WTC11 (cell line): ENCODE measurements around the gene STAC2. TPM values are rescaled to one million over a fixed set of nuclear protein-coding genes. Genes with fewer than 3 reads are reported as not detected.
A peak's percentile ranks its signal among the peaks of the same experiment; 100 is the strongest.

Experiments used
- ATF1 ChIP-seq: sonication (generic); formaldehyde crosslinking; IDR thresholded peaks from 2 replicates; pipeline ENCODE4 v1.8.1; 2023; ENCODE audit warnings: mild to moderate bottlenecking, moderate library complexity, missing genetic modification reagents
- ATF3 ChIP-seq: sonication (generic); formaldehyde crosslinking; conservative IDR thresholded peaks from 2 replicates; pipeline ENCODE4 v1.8.1; 2022; ENCODE audit warnings: mild to moderate bottlenecking, missing genetic modification reagents
- CDX4 ChIP-seq: fragments of 250-450 bp; sonication (Bioruptor Pico); IDR thresholded peaks from 2 replicates; pipeline ENCODE4 v1.9.0; 2021; ENCODE audit warnings: moderate library complexity, mild to moderate bottlenecking, inconsistent platforms, borderline replicate concordance
- CREB1 ChIP-seq: sonication (generic); formaldehyde crosslinking; IDR thresholded peaks from 2 replicates; pipeline ENCODE4 v1.8.0; 2023; ENCODE audit warnings: mild to moderate bottlenecking, missing genetic modification reagents
- CREM ChIP-seq: sonication (generic); formaldehyde crosslinking; IDR thresholded peaks from 2 replicates; pipeline ENCODE4 v1.8.1; 2022; ENCODE audit warnings: mild to moderate bottlenecking, missing genetic modification reagents, moderate library complexity
- ETV6 ChIP-seq: sonication (generic); formaldehyde crosslinking; IDR thresholded peaks from 2 replicates; pipeline ENCODE4 v1.8.1; 2022; ENCODE audit warnings: mild to moderate bottlenecking, missing genetic modification reagents
- FOXK1 ChIP-seq: sonication (generic); formaldehyde crosslinking; IDR thresholded peaks from 2 replicates; pipeline ENCODE4 v1.8.0; 2022; ENCODE audit warnings: mild to moderate bottlenecking, moderate library complexity, missing genetic modification reagents
- FOXP4 ChIP-seq: sonication (generic); formaldehyde crosslinking; IDR thresholded peaks from 2 replicates; pipeline ENCODE4 v1.8.0; 2022; ENCODE audit warnings: mild to moderate bottlenecking, missing genetic modification reagents
- GABPB1 ChIP-seq: sonication (generic); formaldehyde crosslinking; IDR thresholded peaks from 2 replicates; pipeline ENCODE4 v1.8.1; 2023; ENCODE audit warnings: mild to moderate bottlenecking, missing genetic modification reagents
- GTF2I ChIP-seq: fragments of 250-450 bp; sonication (Bioruptor Pico); conservative IDR thresholded peaks from 2 replicates; pipeline ENCODE4 v1.4.0; 2021; ENCODE audit warnings: mild to moderate bottlenecking
- HMGXB4 ChIP-seq: sonication (generic); formaldehyde crosslinking; IDR thresholded peaks from 2 replicates; pipeline ENCODE4 v1.8.1; 2023; ENCODE audit warnings: mild to moderate bottlenecking, moderate library complexity, missing genetic modification reagents
- IRF2 ChIP-seq: sonication (generic); formaldehyde crosslinking; IDR thresholded peaks from 2 replicates; pipeline ENCODE4 v1.8.0; 2022; ENCODE audit warnings: low read depth, missing genetic modification reagents, borderline replicate concordance
- MAX ChIP-seq: sonication (generic); formaldehyde crosslinking; IDR thresholded peaks from 2 replicates; pipeline ENCODE4 v1.8.0; 2022; ENCODE audit warnings: mild to moderate bottlenecking, missing genetic modification reagents
- MYBL2 ChIP-seq: sonication (generic); formaldehyde crosslinking; IDR thresholded peaks from 2 replicates; pipeline ENCODE4 v1.8.1; 2023; ENCODE audit warnings: mild to moderate bottlenecking, moderate library complexity, missing genetic modification reagents
- NFYB ChIP-seq: sonication (generic); formaldehyde crosslinking; conservative IDR thresholded peaks from 2 replicates; pipeline ENCODE4 v1.8.0; 2022; ENCODE audit warnings: low read depth, missing genetic modification reagents
- OVOL2 ChIP-seq: fragments of 250-450 bp; sonication (Bioruptor Pico); IDR thresholded peaks from 2 replicates; pipeline ENCODE4 v1.9.0; 2021; ENCODE audit warnings: mild to moderate bottlenecking, borderline replicate concordance
- RELA ChIP-seq: sonication (generic); formaldehyde crosslinking; IDR thresholded peaks from 2 replicates; pipeline ENCODE4 v1.8.1; 2022; ENCODE audit warnings: missing genetic modification reagents, mild to moderate bottlenecking, borderline replicate concordance
- RORB ChIP-seq: fragments of 250-450 bp; sonication (Bioruptor Pico); IDR thresholded peaks from 2 replicates; pipeline ENCODE4 v1.9.0; 2021; ENCODE audit warnings: mild to moderate bottlenecking
- SMAD4 ChIP-seq: sonication (generic); formaldehyde crosslinking; IDR thresholded peaks from 2 replicates; pipeline ENCODE4 v1.8.0; 2022; ENCODE audit warnings: mild to moderate bottlenecking, missing genetic modification reagents
- TEAD1 ChIP-seq: sonication (generic); formaldehyde crosslinking; IDR thresholded peaks from 2 replicates; pipeline ENCODE4 v1.8.0; 2022; ENCODE audit warnings: mild to moderate bottlenecking, missing genetic modification reagents
- ZNF423 ChIP-seq: fragments of 250-450 bp; sonication (Bioruptor Pico); IDR thresholded peaks from 2 replicates; pipeline ENCODE4 v2.1.2; 2022; ENCODE audit warnings: mild to moderate bottlenecking, moderate library complexity
- ZNF425 ChIP-seq: fragments of 250-450 bp; sonication (Bioruptor Pico); conservative IDR thresholded peaks from 2 replicates; pipeline ENCODE4 v1.9.0; 2021; ENCODE audit warnings: mild to moderate bottlenecking
- ZNF512 ChIP-seq: sonication (generic); formaldehyde crosslinking; IDR thresholded peaks from 2 replicates; pipeline ENCODE4 v1.8.1; 2022; ENCODE audit warnings: missing genetic modification reagents, borderline replicate concordance
- ZNF532 ChIP-seq: fragments of 250-450 bp; sonication (Bioruptor Pico); IDR thresholded peaks from 2 replicates; pipeline ENCODE4 v1.9.0; 2021; ENCODE audit warnings: mild to moderate bottlenecking, borderline replicate concordance
- total RNA-seq: library from RNA; stranded (reverse); gene quantifications from 3 replicates; pipeline ENCODE4 v1.2.3, GENCODE V29; 2021

STAC2 gene
- total RNA-seq, 1 experiment from 2014 or later: 4.2 TPM

GRCh38 chr17:39200070-39200879 lies 25.5 kb downstream of the STAC2 start, which contains the start of gene RPL19 (continued):
- peak; percentile 78; the same call in 1 of the 2 replicates for TF ChIP-seq FOXP4 (CRISPR knock-in tag)
- TF ChIP-seq IRF2 (CRISPR knock-in tag): no peak
- TF ChIP-seq ZNF425: no peak
- 0 out of 2 replicates have a peak, but pooled peaks have one; percentile 42 for TF ChIP-seq MYBL2 (CRISPR knock-in tag)
- TF ChIP-seq ZNF423 (CRISPR knock-in tag): no peak
- no peak for TF ChIP-seq CDX4
- no peak for TF ChIP-seq RORB (CRISPR knock-in tag)
- 0 out of 2 replicates have a peak, but pooled peaks have one; percentile 30 for TF ChIP-seq CREM
- TF ChIP-seq ATF3 (CRISPR knock-in tag): no peak
- no peak for TF ChIP-seq RELA (CRISPR knock-in tag)
- 0 out of 2 replicates have a peak, but pooled peaks have one; percentile 22 for TF ChIP-seq ATF1
- TF ChIP-seq HMGXB4: peak; percentile 60; the same call in 1 of the 2 replicates
- peak; percentile 67 for TF ChIP-seq MAX (CRISPR knock-in tag)
- TF ChIP-seq OVOL2 (CRISPR knock-in tag): no peak
- 0 out of 2 replicates have a peak, but pooled peaks have one; percentile 31 for TF ChIP-seq FOXK1 (CRISPR knock-in tag)
- no peak for TF ChIP-seq GTF2I (CRISPR knock-in tag)
- TF ChIP-seq TEAD1: no peak; the same call in 1 of the 2 replicates
- TF ChIP-seq ETV6 (CRISPR knock-in tag): peak; percentile 51; the same call in 1 of the 2 replicates
- no peak for TF ChIP-seq ZNF512 (CRISPR knock-in tag)
- no peak for TF ChIP-seq ZNF532 (CRISPR knock-in tag)
- no peak for TF ChIP-seq SMAD4
- TF ChIP-seq NFYB: no peak
- TF ChIP-seq GABPB1 (CRISPR knock-in tag): peak; percentile 26
- no peak for TF ChIP-seq CREB1 (CRISPR knock-in tag)
